ENCODE measurements around the gene C17orf58. TPM values are rescaled to one million over a fixed set of nuclear protein-coding genes. Genes with fewer than 3 reads are reported as not detected.

C17orf58 gene
- total and polyA plus RNA-seq, 9 of the 15 experiments (the other 6 are each of a cell fraction or from before 2014, with no cell fraction given) = 8.6 to 37.4 (median 27.6) TPM

DNA sequence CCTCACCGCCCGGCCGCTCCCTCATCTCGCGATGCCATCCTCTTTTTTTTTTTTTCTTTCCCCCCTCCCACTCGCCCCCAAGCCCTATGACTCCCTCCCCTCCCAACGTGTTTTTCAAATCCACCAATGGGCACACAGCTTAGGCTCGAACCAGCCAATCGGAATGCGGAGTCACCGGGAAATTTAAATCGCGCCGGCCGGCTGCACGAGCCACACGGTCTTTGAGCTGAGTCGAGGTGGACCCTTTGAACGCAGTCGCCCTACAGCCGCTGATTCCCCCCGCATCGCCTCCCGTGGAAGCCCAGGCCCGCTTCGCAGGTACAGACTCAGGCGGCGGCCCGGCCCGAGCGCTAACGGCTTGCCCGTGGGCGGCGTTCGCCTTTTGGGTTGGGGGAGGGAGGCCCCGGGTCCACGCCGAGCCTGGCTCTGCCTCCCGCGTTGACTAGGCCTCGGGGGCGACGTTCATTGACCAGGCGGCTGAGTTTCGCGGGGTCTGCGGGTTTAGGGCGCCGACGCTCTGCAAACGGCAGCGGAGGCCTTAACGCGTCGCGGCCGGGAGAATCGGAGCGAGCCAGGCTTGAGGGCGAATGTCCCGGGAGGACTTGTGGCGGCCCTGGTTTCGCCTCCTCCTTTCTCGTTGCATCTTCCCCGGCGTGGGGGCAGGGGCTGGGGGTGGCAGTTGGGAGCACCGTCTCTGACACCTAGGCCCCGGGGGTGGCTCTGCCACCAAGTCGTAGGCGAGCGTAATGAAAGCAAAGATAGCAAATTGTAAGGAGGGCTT is 39.4 kb upstream of the C17orf58 start, which contains the start of gene KPNA2 (continued):
- TF ChIP-seq CREM (IDR thresholded peaks at IDR 0.05; ENCODE audit: low read depth) (peak; percentile 52; the same call in 1 of the 2 replicates), ZNF140 (CRISPR knock-in tag; IDR thresholded peaks at IDR 0.05) (no peak), RBM34 (IDR thresholded peaks at IDR 0.05; ENCODE audit: borderline replicate concordance, insufficient read depth, low read length) (no peak), TCFL5 (CRISPR knock-in tag; conservative IDR thresholded peaks at IDR 0.05) (no peak), ZBTB1 (CRISPR knock-in tag; IDR thresholded peaks at IDR 0.05; ENCODE audit: borderline replicate concordance, low read depth) (peak; percentile 72; the same call in 1 of the 2 replicates), SREBF2 (CRISPR knock-in tag; IDR thresholded peaks at IDR 0.05) (no peak), TEAD4 (IDR thresholded peaks at IDR 0.05; ENCODE audit: low read length) (no peak), TEAD4 (CRISPR knock-in tag; IDR thresholded peaks at IDR 0.05; ENCODE audit: borderline replicate concordance) (no peak), ZNF717 (CRISPR knock-in tag; IDR thresholded peaks at IDR 0.05) (0 out of 2 replicates have a peak, but pooled peaks have one; percentile 77), SRF (CRISPR knock-in tag; IDR thresholded peaks at IDR 0.05) (no peak), CSDE1 (IDR thresholded peaks at IDR 0.05) (no peak), MAZ (CRISPR knock-in tag; conservative IDR thresholded peaks at IDR 0.05 in 1 of 2, IDR thresholded peaks at IDR 0.05 in 1 of 2) (peak; percentile 69 to 72; a peak in 2 of 4 replicates), ZNF699 (CRISPR knock-in tag; IDR thresholded peaks at IDR 0.05; ENCODE audit: insufficient replicate concordance) (no peak), CBX5 (IDR thresholded peaks at IDR 0.05; ENCODE audit: borderline replicate concordance, low read depth) (no peak), NFYB (IDR thresholded peaks at IDR 0.05; ENCODE audit: extremely low read depth, insufficient read length) (peak; percentile 92)
- TF ChIP-seq, protein P1, sequence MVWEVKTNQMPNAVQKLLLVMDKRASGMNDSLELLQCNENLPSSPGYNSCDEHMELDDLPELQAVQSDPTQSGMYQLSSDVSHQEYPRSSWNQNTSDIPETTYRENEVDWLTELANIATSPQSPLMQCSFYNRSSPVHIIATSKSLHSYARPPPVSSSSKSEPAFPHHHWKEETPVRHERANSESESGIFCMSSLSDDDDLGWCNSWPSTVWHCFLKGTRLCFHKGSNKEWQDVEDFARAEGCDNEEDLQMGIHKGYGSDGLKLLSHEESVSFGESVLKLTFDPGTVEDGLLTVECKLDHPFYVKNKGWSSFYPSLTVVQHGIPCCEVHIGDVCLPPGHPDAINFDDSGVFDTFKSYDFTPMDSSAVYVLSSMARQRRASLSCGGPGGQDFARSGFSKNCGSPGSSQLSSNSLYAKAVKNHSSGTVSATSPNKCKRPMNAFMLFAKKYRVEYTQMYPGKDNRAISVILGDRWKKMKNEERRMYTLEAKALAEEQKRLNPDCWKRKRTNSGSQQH (CRISPR knock-in tag; IDR thresholded peaks at IDR 0.05) = peak; percentile 52; the same call in 1 of the 2 replicates
- TF ChIP-seq, protein P2, sequence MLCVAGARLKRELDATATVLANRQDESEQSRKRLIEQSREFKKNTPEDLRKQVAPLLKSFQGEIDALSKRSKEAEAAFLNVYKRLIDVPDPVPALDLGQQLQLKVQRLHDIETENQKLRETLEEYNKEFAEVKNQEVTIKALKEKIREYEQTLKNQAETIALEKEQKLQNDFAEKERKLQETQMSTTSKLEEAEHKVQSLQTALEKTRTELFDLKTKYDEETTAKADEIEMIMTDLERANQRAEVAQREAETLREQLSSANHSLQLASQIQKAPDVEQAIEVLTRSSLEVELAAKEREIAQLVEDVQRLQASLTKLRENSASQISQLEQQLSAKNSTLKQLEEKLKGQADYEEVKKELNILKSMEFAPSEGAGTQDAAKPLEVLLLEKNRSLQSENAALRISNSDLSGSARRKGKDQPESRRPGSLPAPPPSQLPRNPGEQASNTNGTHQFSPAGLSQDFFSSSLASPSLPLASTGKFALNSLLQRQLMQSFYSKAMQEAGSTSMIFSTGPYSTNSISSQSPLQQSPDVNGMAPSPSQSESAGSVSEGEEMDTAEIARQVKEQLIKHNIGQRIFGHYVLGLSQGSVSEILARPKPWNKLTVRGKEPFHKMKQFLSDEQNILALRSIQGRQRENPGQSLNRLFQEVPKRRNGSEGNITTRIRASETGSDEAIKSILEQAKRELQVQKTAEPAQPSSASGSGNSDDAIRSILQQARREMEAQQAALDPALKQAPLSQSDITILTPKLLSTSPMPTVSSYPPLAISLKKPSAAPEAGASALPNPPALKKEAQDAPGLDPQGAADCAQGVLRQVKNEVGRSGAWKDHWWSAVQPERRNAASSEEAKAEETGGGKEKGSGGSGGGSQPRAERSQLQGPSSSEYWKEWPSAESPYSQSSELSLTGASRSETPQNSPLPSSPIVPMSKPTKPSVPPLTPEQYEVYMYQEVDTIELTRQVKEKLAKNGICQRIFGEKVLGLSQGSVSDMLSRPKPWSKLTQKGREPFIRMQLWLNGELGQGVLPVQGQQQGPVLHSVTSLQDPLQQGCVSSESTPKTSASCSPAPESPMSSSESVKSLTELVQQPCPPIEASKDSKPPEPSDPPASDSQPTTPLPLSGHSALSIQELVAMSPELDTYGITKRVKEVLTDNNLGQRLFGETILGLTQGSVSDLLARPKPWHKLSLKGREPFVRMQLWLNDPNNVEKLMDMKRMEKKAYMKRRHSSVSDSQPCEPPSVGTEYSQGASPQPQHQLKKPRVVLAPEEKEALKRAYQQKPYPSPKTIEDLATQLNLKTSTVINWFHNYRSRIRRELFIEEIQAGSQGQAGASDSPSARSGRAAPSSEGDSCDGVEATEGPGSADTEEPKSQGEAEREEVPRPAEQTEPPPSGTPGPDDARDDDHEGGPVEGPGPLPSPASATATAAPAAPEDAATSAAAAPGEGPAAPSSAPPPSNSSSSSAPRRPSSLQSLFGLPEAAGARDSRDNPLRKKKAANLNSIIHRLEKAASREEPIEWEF (CRISPR knock-in tag; IDR thresholded peaks at IDR 0.05) = no peak
- TF ChIP-seq, protein P3, sequence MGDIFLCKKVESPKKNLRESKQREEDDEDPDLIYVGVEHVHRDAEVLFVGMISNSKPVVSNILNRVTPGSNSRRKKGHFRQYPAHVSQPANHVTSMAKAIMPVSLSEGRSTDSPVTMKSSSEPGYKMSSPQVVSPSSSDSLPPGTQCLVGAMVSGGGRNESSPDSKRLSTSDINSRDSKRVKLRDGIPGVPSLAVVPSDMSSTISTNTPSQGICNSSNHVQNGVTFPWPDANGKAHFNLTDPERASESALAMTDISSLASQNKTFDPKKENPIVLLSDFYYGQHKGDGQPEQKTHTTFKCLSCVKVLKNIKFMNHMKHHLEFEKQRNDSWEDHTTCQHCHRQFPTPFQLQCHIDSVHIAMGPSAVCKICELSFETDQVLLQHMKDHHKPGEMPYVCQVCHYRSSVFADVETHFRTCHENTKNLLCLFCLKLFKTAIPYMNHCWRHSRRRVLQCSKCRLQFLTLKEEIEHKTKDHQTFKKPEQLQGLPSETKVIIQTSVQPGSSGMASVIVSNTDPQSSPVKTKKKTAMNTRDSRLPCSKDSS (IDR thresholded peaks at IDR 0.05; ENCODE audit: low read depth, partially characterized antibody) = no peak
